HG03520 (cell line): Measurements from ENCODE around the gene CACNA1F.

Source experiments
- ATAC-seq: cut with Tn5 transposase; IDR thresholded peaks from one replicate; pipeline ENCODE4 v1.9.1; 2021; ENCODE audit warnings: mild to moderate bottlenecking, moderate library complexity; ENCODE audit not compliant: unreplicated experiment

CACNA1F gene

GRCh38 chrX:49257846-49258748 lies 25.0 kb upstream of the CACNA1F start:
- no peak for ATAC-seq

- ATAC-seq: no peak
These were observed 24.1 kb upstream of the CACNA1F start for GRCh38 chrX:49257074-49257790.

- ATAC-seq: no peak
These were observed 23.3 kb upstream of the CACNA1F start for GRCh38 chrX:49256268-49256995.

- ATAC-seq: no peak
These were observed 21.5 kb upstream of the CACNA1F start for GRCh38 chrX:49254639-49255038.

- ATAC-seq: no peak
These were observed 18.2 kb upstream of the CACNA1F start for GRCh38 chrX:49251325-49251724.

- no peak for ATAC-seq
These were observed 17.4 kb upstream of the CACNA1F start for GRCh38 chrX:49250578-49250977.

- ATAC-seq: no peak
These were observed 16.9 kb upstream of the CACNA1F start for GRCh38 chrX:49250066-49250465.

GRCh38 chrX:49249616-49250015 lies 16.5 kb upstream of the CACNA1F start:
- no peak for ATAC-seq

GRCh38 chrX:49249071-49249470 lies 15.9 kb upstream of the CACNA1F start:
- no peak for ATAC-seq

- ATAC-seq: no peak
These were observed 15.0 kb upstream of the CACNA1F start for GRCh38 chrX:49247916-49248811.

- no peak for ATAC-seq
These were observed 14.2 kb upstream of the CACNA1F start for GRCh38 chrX:49247346-49247745.

GRCh38 chrX:49246541-49246940 lies 13.4 kb upstream of the CACNA1F start:
- ATAC-seq: no peak

- no peak for ATAC-seq
These were observed 11.1 kb upstream of the CACNA1F start for GRCh38 chrX:49244207-49244606.

- no peak for ATAC-seq
These were observed 10.0 kb upstream of the CACNA1F start for GRCh38 chrX:49243166-49243565.

GRCh38 chrX:49242545-49243066 lies 9.5 kb upstream of the CACNA1F start:
- no peak for ATAC-seq

- ATAC-seq: no peak
These were observed 5.6 kb upstream of the CACNA1F start for GRCh38 chrX:49238735-49239134.

- no peak for ATAC-seq
These were observed 3.9 kb upstream of the CACNA1F start for GRCh38 chrX:49237060-49237459.

- no peak for ATAC-seq
These were observed 881 bp upstream of the CACNA1F start for GRCh38 chrX:49233887-49234555.

GRCh38 chrX:49232525-49232924 lies 615 bp downstream of the CACNA1F start:
- no peak for ATAC-seq
